KMS-11 (cell line): Measurements from ENCODE around the gene LANCL2.

Experiments used
- H2AFZ ChIP-seq: fragments of 200-600 bp; sonication (generic); 2 replicates; pipeline ENCODE4 v1.6.1; 2016; ENCODE audit warnings: antibody characterized with exemption, mixed run types, low read depth
- H3K27ac ChIP-seq: fragments of 200-600 bp; sonication (generic); 2 replicates; pipeline ENCODE4 v1.6.1; 2016; ENCODE audit warnings: mild to moderate bottlenecking, mixed run types
- H3K27me3 ChIP-seq: fragments of 200-600 bp; sonication (generic); 2 replicates; pipeline ENCODE4 v1.6.1; 2017; ENCODE audit warnings: mild to moderate bottlenecking, low read depth, mixed run types, moderate library complexity; ENCODE audit not compliant: insufficient read depth
- H3K36me3 ChIP-seq: fragments of 200-600 bp; sonication (generic); 2 replicates; pipeline ENCODE4 v1.6.1; 2017; ENCODE audit warnings: mild to moderate bottlenecking, mixed run types; ENCODE audit not compliant: insufficient read depth
- H3K4me1 ChIP-seq: fragments of 200-600 bp; sonication (generic); 2 replicates; pipeline ENCODE4 v1.6.1; 2016; ENCODE audit warnings: mild to moderate bottlenecking, low read depth, mixed run types; ENCODE audit not compliant: poor library complexity, severe bottlenecking
- H3K4me2 ChIP-seq: fragments of 200-600 bp; sonication (generic); 2 replicates; pipeline ENCODE4 v1.7.0; 2016; ENCODE audit warnings: mild to moderate bottlenecking, mixed run types
- H3K4me3 ChIP-seq: fragments of 200-600 bp; sonication (generic); IDR thresholded peaks from 2 replicates; pipeline ENCODE4 v1.6.1; 2017; ENCODE audit warnings: low read depth, low read length, mixed read lengths; ENCODE audit not compliant: insufficient read depth
- H3K79me2 ChIP-seq: fragments of 200-600 bp; sonication (generic); 2 replicates; pipeline ENCODE4 v1.6.1; 2016; ENCODE audit warnings: low read depth, mixed run types; ENCODE audit not compliant: insufficient read depth
- H3K9ac ChIP-seq: fragments of 200-600 bp; sonication (generic); 2 replicates; pipeline ENCODE4 v1.6.1; 2016; ENCODE audit warnings: mild to moderate bottlenecking, mixed run types
- H4K20me1 ChIP-seq: fragments of 200-600 bp; sonication (generic); 2 replicates; pipeline ENCODE4 v1.6.1; 2016; ENCODE audit warnings: mild to moderate bottlenecking, mixed run types; ENCODE audit not compliant: insufficient read depth
- CTCF ChIP-seq: fragments of 200-600 bp; sonication (generic); conservative IDR thresholded peaks from 2 replicates; pipeline ENCODE4 v1.6.1; 2017; ENCODE audit warnings: low read depth, mild to moderate bottlenecking, antibody characterized with exemption, low read length, moderate library complexity, mixed read lengths

Gene LANCL2

GRCh38 chr7:55365205-55365674 lies at the start of gene LANCL2:
LANCL2 (plus strand) TSS chr7:55365337; CDS start chr7:55366026, 689 bp downstream.
- no peak for TF ChIP-seq CTCF
- Histone ChIP-seq H3K4me3 (no peak within 1 kb of the TSS), H3K9ac (peak within 1 kb of the TSS; percentile 97), H3K4me1 (peaks cover 20% of the 10 kb centered on the region), H3K4me2 (peak within 1 kb of the TSS; percentile 77), H3K36me3 (no peaks in the 10 kb centered on the region), H3K27ac (peak within 1 kb of the TSS; percentile 94), H4K20me1 (no peaks in the 10 kb centered on the region), H3K27me3 (no peaks in the 10 kb centered on the region), H3K79me2 (peaks cover 16% of the 10 kb centered on the region; the same call in 1 of the 2 replicates), H2AFZ (peak within 1 kb of the TSS; percentile 94)

GRCh38 chr7:55325371-55325792 lies 39.8 kb upstream of the LANCL2 start:
- no peak overlapping the region for H2AFZ ChIP-seq
- H3K4me3 ChIP-seq = no peak overlapping the region
- no peaks in the 10 kb centered on the region for H3K79me2 ChIP-seq
- H4K20me1 ChIP-seq = no peaks in the 10 kb centered on the region
- no peak overlapping the region for H3K27ac ChIP-seq
- H3K27me3 ChIP-seq = no peaks in the 10 kb centered on the region
- no peak overlapping the region for H3K4me2 ChIP-seq
- no peaks in the 10 kb centered on the region for H3K36me3 ChIP-seq
- no peak for TF ChIP-seq CTCF
- no peaks in the 10 kb centered on the region for H3K4me1 ChIP-seq
- H3K9ac ChIP-seq = no peak overlapping the region

- H3K4me1 ChIP-seq = no peaks in the 10 kb centered on the region
- no peak overlapping the region for H3K4me3 ChIP-seq
- no peak for TF ChIP-seq CTCF
- no peak overlapping the region for H3K9ac ChIP-seq
- H3K27me3 ChIP-seq = no peaks in the 10 kb centered on the region
- H3K79me2 ChIP-seq = no peaks in the 10 kb centered on the region
- H2AFZ ChIP-seq = no peak overlapping the region
- H3K27ac ChIP-seq = no peak overlapping the region
- H4K20me1 ChIP-seq = no peaks in the 10 kb centered on the region
- H3K36me3 ChIP-seq = no peaks in the 10 kb centered on the region
- H3K4me2 ChIP-seq = no peak overlapping the region
These were observed 38.9 kb upstream of the LANCL2 start for GRCh38 chr7:55326081-55326835.

- Histone ChIP-seq H3K27ac (no peak overlapping the region), H2AFZ (no peak overlapping the region), H4K20me1 (no peaks in the 10 kb centered on the region), H3K36me3 (no peaks in the 10 kb centered on the region), H3K79me2 (no peaks in the 10 kb centered on the region), H3K9ac (no peak overlapping the region), H3K4me3 (no peak overlapping the region), H3K27me3 (no peaks in the 10 kb centered on the region), H3K4me2 (no peak overlapping the region), H3K4me1 (no peaks in the 10 kb centered on the region)
- no peak for TF ChIP-seq CTCF
These were observed 38.1 kb upstream of the LANCL2 start for GRCh38 chr7:55326945-55327626.
